ENCODE results near the gene MEST.

GRCh38 chr7:130543487-130544010 lies 51.7 kb downstream of the MEST start:
- no peak for TF ChIP-seq CTCF (conservative IDR thresholded peaks at IDR 0.05)
- no peak for TF ChIP-seq EZH2 (IDR thresholded peaks at IDR 0.05; ENCODE audit: low read depth)
